ENCODE measurements around the gene STOM.

Gene STOM

DNA sequence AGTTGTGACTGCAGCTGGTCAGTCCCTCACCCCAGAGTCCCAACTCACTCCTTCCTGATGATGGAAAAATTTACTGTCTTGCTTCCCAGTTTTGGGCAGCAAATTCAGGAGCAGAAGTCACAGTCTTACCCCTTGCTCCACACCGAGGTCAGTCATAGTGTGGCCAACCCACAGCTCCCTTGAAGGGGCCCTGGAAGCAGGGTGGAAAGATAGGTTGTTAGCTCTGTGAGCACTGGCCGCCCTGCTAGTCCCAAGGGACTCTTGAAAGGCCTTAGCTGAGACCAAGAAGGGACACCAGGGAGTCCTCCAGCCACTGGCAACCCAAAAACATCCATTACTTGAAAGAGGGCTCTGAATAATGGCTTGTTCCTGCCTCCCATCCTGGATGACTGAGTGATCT, 62.1 kb downstream of the STOM start:
- TF ChIP-seq CTCF (conservative IDR thresholded peaks at IDR 0.05; ENCODE audit: low read depth, low read length), result no peak
- no peak for DNase-seq (ENCODE audit: low read depth)
- H3K4me3 ChIP-seq (ENCODE audit: low read length), result no peak overlapping the region

DNA sequence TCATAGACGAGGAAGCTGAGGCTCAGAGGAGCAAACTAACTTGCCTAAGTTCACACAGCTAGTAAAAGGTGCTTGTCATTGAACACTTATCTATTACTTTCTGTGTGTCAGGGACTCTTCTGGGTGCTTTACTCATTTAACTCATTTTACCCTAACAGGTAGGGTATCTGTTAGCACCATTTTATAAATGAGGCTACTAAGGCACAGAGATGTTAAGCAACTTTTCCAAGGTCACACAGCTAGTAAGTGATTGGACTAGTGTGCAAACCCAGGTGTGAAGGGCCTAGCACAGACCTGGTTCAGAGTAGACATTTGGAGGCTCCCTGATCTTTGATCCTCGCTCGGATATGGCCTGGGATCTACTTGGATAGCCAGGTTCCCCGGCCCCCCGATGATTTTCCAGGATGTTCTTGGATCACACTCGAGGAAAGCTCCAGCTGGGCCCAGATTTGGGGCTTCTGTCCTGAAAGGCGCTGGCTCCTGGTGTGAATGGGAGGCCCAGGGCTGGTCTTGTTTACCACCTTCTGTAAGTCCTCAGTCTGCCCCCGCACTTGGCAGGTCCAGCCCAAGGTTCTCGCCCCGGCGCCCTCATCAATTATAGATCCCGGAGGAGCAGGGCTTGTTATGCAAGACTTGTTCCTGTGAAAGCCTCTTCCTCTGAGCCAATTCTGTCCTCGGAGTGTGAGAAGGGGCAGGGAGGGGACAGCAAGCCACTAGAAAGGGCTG, 64.6 kb downstream of the STOM start:
- TF ChIP-seq CTCF (conservative IDR thresholded peaks at IDR 0.05; ENCODE audit: low read depth, low read length), result no peak

GRCh38 chr9:121304707-121305106, 65.3 kb downstream of the STOM start:
- DNase-seq (ENCODE audit: low read depth), result no peak
- TF ChIP-seq CTCF (conservative IDR thresholded peaks at IDR 0.05; ENCODE audit: low read depth, low read length), result no peak
- no peak overlapping the region for H3K4me3 ChIP-seq (ENCODE audit: low read length)

More for the DNA sequence above, 64.6 kb downstream of the STOM start:
- H3K4me3 ChIP-seq (ENCODE audit: low read length), result no peak overlapping the region
- no peak for DNase-seq (ENCODE audit: low read depth)

DNA sequence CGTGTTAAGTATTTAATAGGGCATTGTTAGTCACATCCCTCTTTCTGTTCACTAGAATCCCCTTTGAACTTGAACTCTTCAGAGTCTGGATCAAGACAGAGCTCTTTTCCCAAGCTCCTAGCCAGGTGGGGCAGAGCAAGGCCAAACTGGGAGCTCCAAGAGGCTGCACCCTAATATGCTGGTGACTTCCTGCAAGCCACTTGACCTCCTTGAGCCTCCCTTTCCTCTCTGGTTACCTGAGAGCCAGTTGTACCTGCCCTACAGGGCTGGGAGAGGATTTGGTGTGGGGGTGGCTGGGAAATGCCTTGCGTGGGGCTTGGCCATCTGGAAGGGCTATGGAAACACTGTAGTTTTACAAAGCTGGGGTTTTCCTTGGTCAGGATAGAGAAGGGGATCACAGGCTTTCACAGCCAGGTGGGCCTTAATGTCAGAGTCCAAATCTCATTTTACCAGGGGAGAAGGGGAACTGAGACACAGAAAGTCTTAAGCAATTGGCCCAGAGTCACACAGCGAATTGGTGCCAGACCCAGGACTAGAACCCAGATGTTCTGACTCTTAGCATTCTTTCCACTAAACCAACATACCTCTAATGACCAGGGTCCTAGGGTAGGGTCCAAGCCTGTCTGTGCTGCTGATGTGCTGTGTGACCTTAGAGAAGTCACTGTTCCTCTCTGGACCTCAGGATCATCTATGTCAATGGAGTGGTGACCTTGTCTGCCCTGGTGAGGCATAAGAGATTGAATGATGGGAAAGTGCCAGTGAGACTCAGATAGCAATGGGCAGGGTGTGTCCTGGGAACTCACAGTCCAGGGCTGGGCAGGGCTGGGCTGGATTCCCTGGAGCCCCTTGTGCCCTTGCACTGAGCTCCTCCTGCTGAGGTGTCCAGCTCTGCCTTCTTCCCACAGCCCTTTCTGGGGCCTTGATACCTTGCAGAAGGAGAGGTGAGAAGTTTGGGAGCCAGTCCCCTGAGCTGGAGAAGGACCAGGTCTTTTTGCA, 66.3 kb downstream of the STOM start:
- no peak for TF ChIP-seq CTCF (conservative IDR thresholded peaks at IDR 0.05; ENCODE audit: low read depth, low read length)
- no peak for DNase-seq (ENCODE audit: low read depth)
- H3K4me3 ChIP-seq (ENCODE audit: low read length), result no peak overlapping the region

DNA sequence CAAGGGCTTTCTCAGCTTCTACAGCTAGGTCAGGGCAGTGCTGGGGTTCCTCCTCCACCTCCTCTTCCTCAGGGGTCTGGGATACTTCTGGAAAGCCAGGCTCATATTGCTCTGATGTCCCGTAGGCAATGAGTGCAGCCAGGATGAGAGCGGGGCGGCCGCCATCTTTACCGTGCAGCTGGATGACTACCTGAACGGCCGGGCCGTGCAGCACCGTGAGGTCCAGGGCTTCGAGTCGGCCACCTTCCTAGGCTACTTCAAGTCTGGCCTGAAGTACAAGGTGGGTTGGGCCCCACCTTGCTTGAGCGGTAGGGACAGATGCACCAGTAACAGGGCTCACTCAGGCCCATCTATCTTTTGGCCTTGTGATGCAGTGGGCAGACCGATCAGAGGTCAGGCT, 67.3 kb downstream of the STOM start:
- TF ChIP-seq CTCF (conservative IDR thresholded peaks at IDR 0.05; ENCODE audit: low read depth, low read length), result no peak
- no peak overlapping the region for H3K4me3 ChIP-seq (ENCODE audit: low read length)
- no peak for DNase-seq (ENCODE audit: low read depth)

DNA sequence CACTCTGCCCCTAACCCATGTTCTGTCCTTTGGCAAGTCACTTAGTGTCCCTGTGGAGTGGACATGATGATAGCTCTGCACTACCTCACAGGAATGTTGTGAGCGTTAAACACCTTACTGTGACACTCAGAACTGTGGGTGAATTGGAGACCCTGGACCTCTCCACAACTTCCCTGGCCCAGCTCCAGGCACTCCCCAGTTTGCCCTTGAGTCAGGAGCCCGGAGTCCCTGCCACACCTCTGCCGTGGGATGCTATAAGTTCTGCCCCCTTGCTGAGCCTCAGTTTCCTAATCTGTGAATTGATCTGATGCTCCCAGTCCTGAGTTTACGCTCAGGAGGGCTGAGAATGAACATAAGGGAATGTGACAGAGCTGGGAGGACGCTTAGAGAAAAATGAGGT, 67.7 kb downstream of the STOM start:
- DNase-seq (ENCODE audit: low read depth), result no peak
- no peak overlapping the region for H3K4me3 ChIP-seq (ENCODE audit: low read length)
- no peak for TF ChIP-seq CTCF (conservative IDR thresholded peaks at IDR 0.05; ENCODE audit: low read depth, low read length)

Data from retinal pigment epithelial cell (primary cell).